Measurements from ENCODE around the gene DHTKD1. TPM values are rescaled to one million over a fixed set of nuclear protein-coding genes. Genes with fewer than 3 reads are reported as not detected.

DHTKD1 gene
- total RNA-seq, 1 experiment from 2014 or later = 53.2 TPM

- H3K27ac ChIP-seq (ENCODE audit: insufficient read length, low read depth, low read length) = no peak overlapping the region
- no peak overlapping the region for H3K4ac ChIP-seq (ENCODE audit: low read depth, low read length)
- H3K27ac Mint-ChIP-seq = peak overlapping the region in 1 of 3 experiments; percentile 26; a peak in 1 of 7 replicates
- TF ChIP-seq CTCF (conservative IDR thresholded peaks at IDR 0.05) = no peak
- no peak overlapping the region for H3K23ac ChIP-seq (ENCODE audit: insufficient read length, low read depth, low read length)
- no CpG with 5 or more reads among the region's 6 CpGs for WGBS (ENCODE audit: extremely low coverage, insufficient read length, low lambda C conversion rate)
- H2BK12ac ChIP-seq (ENCODE audit: insufficient read length, low read depth, low read length) = no peak overlapping the region
- H2AK5ac ChIP-seq (ENCODE audit: insufficient read length, low read length) = no peak overlapping the region
- H3K56ac ChIP-seq (ENCODE audit: insufficient read length, low read depth, low read length) = no peak overlapping the region
- peaks cover 7 to 33% (median 27%) of the 10 kb centered on the region in 3 experiments; a peak in 6 of 7 replicates for H3K36me3 Mint-ChIP-seq (ENCODE audit: insufficient read depth in 1 of 3, low read depth in 3 of 3)
- H3K4me3 Mint-ChIP-seq = no peak overlapping the region
- no peak overlapping the region for H3K9ac ChIP-seq (ENCODE audit: extremely low read depth, insufficient read length, low read length)
- H3K9me3 ChIP-seq (ENCODE audit: control insufficient read depth, low read depth, low read length) = no peaks in the 10 kb centered on the region
- no peaks in the 10 kb centered on the region for H3K23me2 ChIP-seq (ENCODE audit: insufficient read length, low read depth, low read length, poor library complexity, severe bottlenecking)
- DNase-seq = no peak
- no peaks in the 10 kb centered on the region for H3K4me1 ChIP-seq (ENCODE audit: insufficient read depth, low read length)
- no peaks in the 10 kb centered on the region for H3K79me2 ChIP-seq (ENCODE audit: insufficient read depth, low read length)
- no peak overlapping the region for H2BK120ac ChIP-seq (ENCODE audit: low read depth, low read length, poor library complexity, severe bottlenecking)
- no peak overlapping the region for H2BK20ac ChIP-seq (ENCODE audit: low read depth, low read length, poor library complexity, severe bottlenecking)
- H3T11ph ChIP-seq (ENCODE audit: low read length) = no peak overlapping the region
- H3K4me2 ChIP-seq (ENCODE audit: insufficient read depth, insufficient read length, low read length) = no peak overlapping the region
- no peak overlapping the region for H2BK5ac ChIP-seq (ENCODE audit: insufficient read length, low read length)
- no peak overlapping the region for H2BK15ac ChIP-seq (ENCODE audit: low read depth, low read length)
- H2AFZ ChIP-seq (ENCODE audit: low read length) = no peak overlapping the region
- no peak overlapping the region for H3K18ac ChIP-seq (ENCODE audit: insufficient read length, low read depth, low read length)
- H3K27me3 ChIP-seq (ENCODE audit: insufficient read depth, low read length) = no peaks in the 10 kb centered on the region
- no peak overlapping the region for H4K5ac ChIP-seq (ENCODE audit: insufficient read length, low read depth, low read length)
- no peak overlapping the region for H4K8ac ChIP-seq (replicated peaks; ENCODE audit: insufficient read length, low read depth, low read length)
- no peaks in the 10 kb centered on the region for H3K4me1 Mint-ChIP-seq
- H4K91ac ChIP-seq (ENCODE audit: insufficient read length, low read depth, low read length) = no peak overlapping the region
- no peaks in the 10 kb centered on the region for H3K79me1 ChIP-seq (ENCODE audit: insufficient read depth, low read depth, low read length, poor library complexity, severe bottlenecking)
- no peak overlapping the region for H3K14ac ChIP-seq (ENCODE audit: insufficient read depth, low read length)
- H3K27me3 Mint-ChIP-seq (ENCODE audit: low read depth) = no peaks in the 10 kb centered on the region
- no peaks in the 10 kb centered on the region for H3K9me3 Mint-ChIP-seq
- no peaks in the 10 kb centered on the region for H4K20me1 ChIP-seq (ENCODE audit: control insufficient read depth, insufficient read depth, insufficient read length)
Measured at GRCh38 chr10:12154516-12154915, 85.8 kb downstream of the DHTKD1 start.
